AG10803 (cell line): ENCODE data around the gene NOL4.

Source experiments
- DNase-seq: peaks from one replicate; pipeline ENCODE4 v3.0.0; 2010; ENCODE audit warnings: low read depth
- H3K4me3 ChIP-seq: 2 replicates; pipeline ENCODE4 v1.5.1; 2011; ENCODE audit warnings: mild to moderate bottlenecking, low read length, control low read depth
- TF ChIP-seq, protein P1 (sequence below): conservative IDR thresholded peaks from 2 replicates; pipeline ENCODE4 v1.5.1; 2011; ENCODE audit warnings: mild to moderate bottlenecking, low read length, control low read depth, inconsistent platforms

NOL4 gene

DNA sequence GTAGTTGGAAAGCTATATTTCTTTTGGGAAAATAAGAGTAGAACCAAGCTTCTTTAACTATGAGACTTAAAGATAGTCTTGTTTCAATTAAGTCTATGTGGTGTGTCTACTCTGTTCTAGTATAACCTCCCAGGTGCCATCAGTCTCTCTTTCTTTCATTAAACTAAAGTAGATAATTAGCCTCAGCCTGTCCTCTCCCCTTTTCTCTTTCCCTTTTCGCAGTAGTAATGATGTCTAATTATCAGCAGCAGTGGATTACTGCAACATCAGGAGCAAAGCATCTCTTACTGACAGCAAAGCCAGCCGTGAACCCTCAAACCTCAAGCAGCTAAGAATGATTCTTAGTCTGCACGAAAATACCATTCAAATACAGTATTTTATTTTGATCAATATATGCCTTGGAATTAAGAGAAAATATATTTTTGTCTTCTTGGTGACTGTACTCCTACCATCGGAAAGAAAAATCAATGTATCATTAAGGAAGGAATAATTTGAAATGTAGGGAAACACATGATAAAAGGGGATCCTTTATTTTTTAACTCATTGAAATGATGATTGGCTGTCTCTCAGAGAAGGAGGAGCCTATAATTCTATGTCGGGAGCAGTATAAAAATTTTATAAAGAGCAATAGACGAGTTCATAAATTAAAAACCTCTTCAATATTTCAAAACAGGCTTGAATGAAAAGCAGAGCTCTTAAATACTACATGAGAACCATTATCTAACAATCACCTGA is 4.5 kb downstream of the NOL4 start:
- TF ChIP-seq, protein P1, sequence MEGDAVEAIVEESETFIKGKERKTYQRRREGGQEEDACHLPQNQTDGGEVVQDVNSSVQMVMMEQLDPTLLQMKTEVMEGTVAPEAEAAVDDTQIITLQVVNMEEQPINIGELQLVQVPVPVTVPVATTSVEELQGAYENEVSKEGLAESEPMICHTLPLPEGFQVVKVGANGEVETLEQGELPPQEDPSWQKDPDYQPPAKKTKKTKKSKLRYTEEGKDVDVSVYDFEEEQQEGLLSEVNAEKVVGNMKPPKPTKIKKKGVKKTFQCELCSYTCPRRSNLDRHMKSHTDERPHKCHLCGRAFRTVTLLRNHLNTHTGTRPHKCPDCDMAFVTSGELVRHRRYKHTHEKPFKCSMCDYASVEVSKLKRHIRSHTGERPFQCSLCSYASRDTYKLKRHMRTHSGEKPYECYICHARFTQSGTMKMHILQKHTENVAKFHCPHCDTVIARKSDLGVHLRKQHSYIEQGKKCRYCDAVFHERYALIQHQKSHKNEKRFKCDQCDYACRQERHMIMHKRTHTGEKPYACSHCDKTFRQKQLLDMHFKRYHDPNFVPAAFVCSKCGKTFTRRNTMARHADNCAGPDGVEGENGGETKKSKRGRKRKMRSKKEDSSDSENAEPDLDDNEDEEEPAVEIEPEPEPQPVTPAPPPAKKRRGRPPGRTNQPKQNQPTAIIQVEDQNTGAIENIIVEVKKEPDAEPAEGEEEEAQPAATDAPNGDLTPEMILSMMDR, result no peak
- DNase-seq, result no peak
- no peak overlapping the region for H3K4me3 ChIP-seq

DNA sequence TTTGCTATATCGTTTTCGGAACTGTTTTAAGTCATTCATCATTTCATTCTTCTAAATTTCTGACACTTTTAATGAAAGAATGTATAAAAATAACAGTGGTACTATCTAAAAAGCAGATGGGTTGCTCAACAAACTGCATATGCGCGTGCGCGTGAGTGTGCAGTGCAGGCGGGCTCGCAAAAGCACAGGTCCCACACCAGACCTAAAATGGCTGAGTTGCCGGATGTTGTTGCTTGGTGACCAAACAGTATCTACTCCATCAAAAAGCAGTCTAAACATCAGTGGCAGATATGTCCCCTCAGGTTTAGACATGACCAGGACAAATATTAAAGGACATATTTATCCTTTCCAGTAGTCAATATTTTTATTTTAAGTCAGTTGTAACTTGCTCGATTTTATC is 5.1 kb downstream of the NOL4 start:
- H3K4me3 ChIP-seq, result no peak overlapping the region
- DNase-seq, result no peak
- TF ChIP-seq, protein P1, result no peak

DNA sequence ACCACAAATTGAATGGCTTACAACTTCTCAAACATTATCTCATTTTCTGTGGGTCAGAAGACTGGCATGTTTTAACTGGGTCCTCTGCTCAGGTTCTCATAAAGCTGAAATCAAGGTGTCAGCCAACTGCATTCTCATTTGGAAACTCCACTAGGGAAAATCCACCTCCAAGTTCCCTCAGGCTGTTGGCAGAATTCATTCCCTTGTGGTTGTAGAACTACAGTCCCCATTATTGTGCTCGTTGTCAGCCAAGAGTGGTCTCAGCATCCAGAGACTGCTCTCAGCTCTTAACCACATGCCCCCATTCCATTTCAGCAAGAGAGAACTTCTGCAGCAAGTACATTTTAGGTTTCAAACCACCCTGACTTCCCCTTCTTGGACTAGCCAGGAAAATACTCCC is 12.2 kb downstream of the NOL4 start:
- TF ChIP-seq, protein P1, result no peak
- no peak for DNase-seq
- H3K4me3 ChIP-seq, result no peak overlapping the region

DNA sequence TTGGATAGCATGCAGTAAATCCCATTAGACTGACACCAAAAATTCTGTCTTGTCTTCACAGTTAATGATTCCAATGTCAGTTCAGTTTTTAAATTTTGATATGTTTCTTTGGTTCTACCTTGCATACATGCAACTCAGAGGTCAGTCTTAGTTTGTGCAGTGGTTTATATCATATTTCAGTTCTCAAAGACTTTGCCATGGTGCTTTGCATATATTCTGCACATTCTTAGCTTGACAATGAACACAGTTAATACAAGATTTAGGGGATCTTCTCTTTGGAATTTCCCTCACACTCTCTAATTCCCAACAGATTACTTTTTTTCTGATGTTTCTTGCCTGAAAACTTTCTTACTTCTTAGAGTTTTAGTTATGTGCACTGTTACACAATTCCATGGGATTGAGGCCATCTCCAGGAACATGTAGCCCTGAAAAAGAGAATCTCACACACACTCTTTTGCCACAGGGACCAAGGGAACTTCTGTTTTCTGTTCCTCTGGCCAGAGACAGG is 17.3 kb downstream of the NOL4 start:
- H3K4me3 ChIP-seq, result no peak overlapping the region
- DNase-seq, result no peak
- TF ChIP-seq, protein P1, result no peak

DNA sequence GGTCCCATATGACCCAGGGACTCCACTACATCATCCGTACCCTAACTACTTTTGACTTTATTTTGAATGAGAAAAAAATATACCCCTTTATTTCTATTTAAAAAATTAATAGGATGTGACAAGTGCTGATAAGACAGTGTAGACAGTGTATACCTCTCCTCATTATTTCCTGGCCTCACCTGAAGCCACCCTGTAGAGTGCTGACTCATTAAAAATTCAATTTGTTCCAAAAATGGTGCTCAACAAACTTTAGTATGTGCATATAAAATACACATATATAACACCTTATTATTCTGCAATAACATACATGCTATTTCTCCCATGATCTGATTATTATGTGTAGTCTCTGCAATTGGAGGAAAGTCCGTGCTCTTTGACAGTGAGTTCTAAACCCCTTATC is 20.8 kb downstream of the NOL4 start:
- no peak overlapping the region for H3K4me3 ChIP-seq
- DNase-seq, result no peak
- TF ChIP-seq, protein P1, result no peak

DNA sequence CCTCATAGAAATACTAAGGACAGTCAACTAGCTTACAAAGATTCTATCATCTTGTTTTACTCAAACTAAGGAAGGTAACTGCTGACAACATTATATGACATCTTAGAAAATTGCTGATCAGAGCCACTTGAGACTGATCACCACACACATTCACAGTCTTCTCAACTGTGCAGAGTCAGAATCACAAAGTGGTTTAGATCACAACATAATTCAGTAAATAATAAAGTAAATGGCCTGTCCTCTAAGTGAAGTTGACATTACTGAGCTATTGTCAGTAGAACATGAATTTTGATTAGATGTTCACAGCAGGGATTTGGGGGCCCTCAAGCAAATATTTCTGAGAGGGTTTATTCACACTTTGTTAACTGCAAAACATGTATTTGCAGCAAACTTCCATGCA is 28.5 kb downstream of the NOL4 start:
- no peak overlapping the region for H3K4me3 ChIP-seq
- TF ChIP-seq, protein P1, result no peak
- DNase-seq, result no peak

DNA sequence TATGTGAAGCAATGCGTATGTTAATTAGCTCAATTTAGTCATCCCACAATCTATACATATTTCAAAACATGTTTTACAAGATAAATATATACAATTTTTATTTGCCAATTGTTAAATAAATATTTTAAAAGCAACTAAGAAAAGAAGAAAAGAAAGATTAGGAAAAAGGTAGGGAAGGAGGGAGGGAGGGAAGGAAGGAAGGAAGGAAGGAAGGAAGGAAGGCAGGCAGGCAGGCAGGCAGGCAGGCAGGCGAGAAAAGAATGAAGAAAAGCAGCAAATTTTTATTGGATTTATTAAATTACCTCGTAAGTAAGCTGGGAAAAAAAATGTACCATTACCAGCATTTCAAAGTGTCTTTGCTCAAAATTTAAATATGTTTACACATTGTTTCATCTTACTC is 30.5 kb downstream of the NOL4 start:
- no peak for DNase-seq
- no peak overlapping the region for H3K4me3 ChIP-seq
- TF ChIP-seq, protein P1, result no peak
